Parathyroid adenoma (tissue), 2 donors: ENCODE data around the gene RPUSD4.

Experiments used
- H2AFZ ChIP-seq: fragments of 300-600 bp; sonication (generic); one replicate; pipeline ENCODE4 v1.7.0; 2017; ENCODE audit warnings: antibody characterized with exemption, mild to moderate bottlenecking
- H3K27ac ChIP-seq: fragments of 300-600 bp; sonication (generic); one replicate; pipeline ENCODE4 v1.7.0; 2017
- H3K27me3 ChIP-seq: fragments of 300-600 bp; sonication (generic); one replicate; pipeline ENCODE4 v1.7.0; 2017; ENCODE audit warnings: low read length; ENCODE audit not compliant: control insufficient read depth, insufficient read depth
- H3K36me3 ChIP-seq: fragments of 300-600 bp; sonication (generic); one replicate; pipeline ENCODE4 v1.7.0; 2017; ENCODE audit warnings: low read length; ENCODE audit not compliant: control insufficient read depth, insufficient read depth
- H3K4me1 ChIP-seq: fragments of 300-600 bp; sonication (generic); one replicate; pipeline ENCODE4 v1.7.0; 2017; ENCODE audit warnings: control low read depth
- H3K4me2 ChIP-seq: fragments of 300-600 bp; sonication (generic); one replicate; pipeline ENCODE4 v1.7.0; 2017; ENCODE audit warnings: low read length
- H3K4me3 ChIP-seq: fragments of 300-600 bp; sonication (generic); one replicate; pipeline ENCODE4 v1.7.0; 2017; ENCODE audit warnings: low read depth, low read length
- H3K79me2 ChIP-seq: fragments of 300-600 bp; sonication (generic); one replicate; pipeline ENCODE4 v1.7.0; 2017; ENCODE audit warnings: control low read depth
- H3K9ac ChIP-seq: fragments of 300-600 bp; sonication (generic); one replicate; pipeline ENCODE4 v1.7.0; 2017; ENCODE audit warnings: mild to moderate bottlenecking
- H3K9me3 ChIP-seq: fragments of 300-600 bp; sonication (generic); one replicate; pipeline ENCODE4 v1.7.0; 2017; ENCODE audit warnings: low read length; ENCODE audit not compliant: control insufficient read depth
- CTCF ChIP-seq: fragments of 300-600 bp; sonication (generic); IDR thresholded peaks from one replicate; pipeline ENCODE4 v1.7.0; 2017; ENCODE audit warnings: antibody characterized with exemption, mild to moderate bottlenecking
- donor health status: primary hyperparathyroidism.

Gene RPUSD4

GRCh38 chr11:126205359-126205758 is 6.1 kb downstream of the RPUSD4 start:
- no peak for TF ChIP-seq CTCF
- no peak overlapping the region for H3K27ac ChIP-seq

GRCh38 chr11:126202646-126203359 is 8.6 kb downstream of the RPUSD4 start:
- Histone ChIP-seq H3K79me2 (no peaks in the 10 kb centered on the region), H3K9me3 (no peaks in the 10 kb centered on the region), H2AFZ (no peak overlapping the region), H3K4me1 (peaks cover 3% of the 10 kb centered on the region), H3K27me3 (no peaks in the 10 kb centered on the region), H3K4me3 (no peak overlapping the region), H3K36me3 (no peaks in the 10 kb centered on the region), H3K4me2 (no peak overlapping the region), H3K27ac (no peak overlapping the region), H3K9ac (no peak overlapping the region)
- TF ChIP-seq CTCF = no peak

More at GRCh38 chr11:126205359-126205758, 6.1 kb downstream of the RPUSD4 start:
- no peaks in the 10 kb centered on the region for H3K79me2 ChIP-seq
- H3K9ac ChIP-seq = no peak overlapping the region
- no peaks in the 10 kb centered on the region for H3K36me3 ChIP-seq
- H3K9me3 ChIP-seq = no peaks in the 10 kb centered on the region
- H3K4me3 ChIP-seq = no peak overlapping the region
- no peak overlapping the region for H3K4me2 ChIP-seq
- no peaks in the 10 kb centered on the region for H3K4me1 ChIP-seq
- H3K27me3 ChIP-seq = no peaks in the 10 kb centered on the region
- H2AFZ ChIP-seq = no peak overlapping the region

GRCh38 chr11:126198648-126199047 is 12.8 kb downstream of the RPUSD4 start:
- no peaks in the 10 kb centered on the region for H3K79me2 ChIP-seq
- H3K4me3 ChIP-seq = no peak overlapping the region
- no peak overlapping the region for H3K9ac ChIP-seq
- H3K27ac ChIP-seq = peak overlapping the region; percentile 50
- no peaks in the 10 kb centered on the region for H3K27me3 ChIP-seq
- H3K36me3 ChIP-seq = no peaks in the 10 kb centered on the region
- no peak overlapping the region for H3K4me2 ChIP-seq
- H3K4me1 ChIP-seq = peaks cover 4% of the 10 kb centered on the region
- no peak overlapping the region for H2AFZ ChIP-seq
- no peak for TF ChIP-seq CTCF
- no peaks in the 10 kb centered on the region for H3K9me3 ChIP-seq

- no peak overlapping the region for H3K4me3 ChIP-seq
- H3K9ac ChIP-seq = no peak overlapping the region
- no peak overlapping the region for H3K4me2 ChIP-seq
- peak overlapping the region; percentile 34 for H2AFZ ChIP-seq
- TF ChIP-seq CTCF = no peak
- peaks cover 4% of the 10 kb centered on the region for H3K4me1 ChIP-seq
- no peaks in the 10 kb centered on the region for H3K36me3 ChIP-seq
- no peaks in the 10 kb centered on the region for H3K27me3 ChIP-seq
- H3K27ac ChIP-seq = peak overlapping the region; percentile 50
- no peaks in the 10 kb centered on the region for H3K9me3 ChIP-seq
- H3K79me2 ChIP-seq = no peaks in the 10 kb centered on the region
Measured at GRCh38 chr11:126197277-126197939, 14.0 kb downstream of the RPUSD4 start.
